Tibial nerve (tissue), 4 donors: Measurements from ENCODE around the gene BCAR3. TPM values are rescaled to one million over a fixed set of nuclear protein-coding genes. Genes with fewer than 3 reads are reported as not detected.
A peak's percentile ranks its signal among the peaks of the same experiment; 100 is the strongest.

ENCODE experiments used
- DNase-seq, 2 donors: peaks; one replicate each; pipeline ENCODE4 v3.0.0-alpha.2; 2019; ENCODE audit warnings: low spot score in 2 of 2
- H3K27ac ChIP-seq, 4 donors: fragments of 200-600 bp; sonication (generic) in 3 of 4; one replicate each; pipeline ENCODE4 v1.5.1; 2017 to 2019; ENCODE audit warnings: mild to moderate bottlenecking in 1 of 4
- H3K27me3 ChIP-seq, 2 donors: fragments of 200-600 bp; sonication (generic) in 1 of 2; one replicate each; pipeline versions ENCODE4 v1.5.1 to v1.6.0; 2017 to 2019
- H3K36me3 ChIP-seq, 3 donors: fragments of 200-600 bp; sonication (generic); one replicate each; pipeline ENCODE4 v1.5.1; 2018 to 2019
- H3K4me1 ChIP-seq, 4 donors: fragments of 200-600 bp; sonication (generic) in 3 of 4; one replicate each; pipeline ENCODE4 v1.5.1; 2017 to 2019
- H3K4me3 ChIP-seq, 4 donors: fragments of 200-600 bp; sonication (generic) in 3 of 4; one replicate each; pipeline ENCODE4 v1.5.1; 2017 to 2019; ENCODE audit warnings: mild to moderate bottlenecking in 1 of 4, moderate library complexity in 1 of 4
- H3K9me3 ChIP-seq, 4 donors: fragments of 200-600 bp; sonication (generic) in 3 of 4; one replicate each; pipeline ENCODE4 v1.5.1; 2017 to 2019
- CTCF ChIP-seq, 5 experiments: fragments of 200-600 bp in 3 of 5; fragments of 450-650 bp in 2 of 5; sonication (generic) in 3 of 5; IDR thresholded peaks; one replicate each; pipeline ENCODE4 v1.5.1; 2016 to 2019; ENCODE audit warnings: antibody characterized with exemption in 5 of 5, mild to moderate bottlenecking in 3 of 5, moderate library complexity in 2 of 5
- EP300 ChIP-seq, 2 donors: sonication (generic); formaldehyde crosslinking; IDR thresholded peaks; one replicate each; pipeline ENCODE4 v1.6.1; 2017; ENCODE audit warnings: antibody characterized with exemption in 2 of 2, mild to moderate bottlenecking in 1 of 2
- POLR2A ChIP-seq, 2 donors: fragments of 450-650 bp; IDR thresholded peaks; one replicate each; pipeline ENCODE4 v1.6.1; 2017; ENCODE audit warnings: antibody characterized with exemption in 2 of 2, mild to moderate bottlenecking in 2 of 2, moderate library complexity in 2 of 2
- WGBS, 2 donors: methylation state at CpG; one replicate each; pipeline ENCODE4 v1.1.5; 2018; 5-methylcytosine and 5-hydroxymethylcytosine counted together
- total RNA-seq, 4 donors: library from RNA; depleted of rRNA; stranded (reverse); fragments of >200 nt; gene quantifications; one replicate each; pipeline ENCODE4 v1.1.0, GENCODE V29; 2016

Gene BCAR3
- total RNA-seq, 4 donors from 2014 or later = 26.2 to 41.8 (median 36.5) TPM

GRCh38 chr1:93579891-93580290 is 101.7 kb downstream of the BCAR3 start:
- 84 to 94% methylated on average over 5 of the region's 5 CpGs for WGBS, 2 donors
- H3K36me3 ChIP-seq = peaks cover 5 to 79% (median 11%) of the 10 kb centered on the region in 3 donors
- H3K4me1 ChIP-seq = peaks cover 0 to 38% (median 3%) of the 10 kb centered on the region in 4 donors

GRCh38 chr1:93578911-93579825 is 102.5 kb downstream of the BCAR3 start:
- Histone ChIP-seq H3K27ac (peak overlapping the region in 3 of 4 donors; percentile 13 to 62 (median 42)), H3K4me3 (no peak overlapping the region), H3K36me3 (peaks cover 5 to 86% (median 11%) of the 10 kb centered on the region in 3 donors), H3K4me1 (peaks cover 0 to 32% (median 2%) of the 10 kb centered on the region in 4 donors), H3K27me3 (no peaks in the 10 kb centered on the region), H3K9me3 (no peaks in the 10 kb centered on the region)
- TF ChIP-seq POLR2A (IDR thresholded peaks at IDR 0.05) = no peak
- TF ChIP-seq CTCF (IDR thresholded peaks at IDR 0.05) = no peak
- TF ChIP-seq EP300 (IDR thresholded peaks at IDR 0.05) = no peak
- 88 to 90% methylated on average over 11 of the region's 11 CpGs for WGBS, 2 donors
- DNase-seq = no peak

More at GRCh38 chr1:93579891-93580290, 101.7 kb downstream of the BCAR3 start:
- no peaks in the 10 kb centered on the region for H3K9me3 ChIP-seq
- no peak overlapping the region for H3K4me3 ChIP-seq
- H3K27ac ChIP-seq = peak overlapping the region in 3 of 4 donors; percentile 13 to 62 (median 42)
- no peaks in the 10 kb centered on the region for H3K27me3 ChIP-seq
- TF ChIP-seq POLR2A (IDR thresholded peaks at IDR 0.05) = no peak
- TF ChIP-seq EP300 (IDR thresholded peaks at IDR 0.05) = no peak
- TF ChIP-seq CTCF (IDR thresholded peaks at IDR 0.05) = no peak
- no peak for DNase-seq

- WGBS, 2 donors = 90 to 93% methylated on average over 6 of the region's 6 CpGs
- DNase-seq = no peak
- Histone ChIP-seq H3K27me3 (no peaks in the 10 kb centered on the region), H3K4me3 (no peak overlapping the region), H3K9me3 (no peaks in the 10 kb centered on the region), H3K36me3 (peaks cover 5 to 87% (median 11%) of the 10 kb centered on the region in 3 donors), H3K4me1 (peaks cover 0 to 32% (median 2%) of the 10 kb centered on the region in 4 donors), H3K27ac (peak overlapping the region in 1 of 4 donors; percentile 62)
- TF ChIP-seq CTCF (IDR thresholded peaks at IDR 0.05) (no peak), EP300 (IDR thresholded peaks at IDR 0.05) (no peak), POLR2A (IDR thresholded peaks at IDR 0.05) (no peak)
These were observed 103.2 kb downstream of the BCAR3 start for GRCh38 chr1:93578433-93578830.

- Histone ChIP-seq H3K36me3 (peaks cover 5 to 86% (median 11%) of the 10 kb centered on the region in 3 donors), H3K27ac (peak overlapping the region in 1 of 4 donors; percentile 29), H3K27me3 (no peaks in the 10 kb centered on the region), H3K4me3 (no peak overlapping the region), H3K9me3 (no peaks in the 10 kb centered on the region), H3K4me1 (peaks cover 0 to 32% (median 2%) of the 10 kb centered on the region in 4 donors)
- TF ChIP-seq CTCF (IDR thresholded peaks at IDR 0.05) = no peak
- no peak for TF ChIP-seq POLR2A (IDR thresholded peaks at IDR 0.05)
- TF ChIP-seq EP300 (IDR thresholded peaks at IDR 0.05) = no peak
- no peak for DNase-seq
- 61 to 77% methylated on average over 15 to 18 of the region's 18 CpGs for WGBS, 2 donors
These were observed 103.9 kb downstream of the BCAR3 start for GRCh38 chr1:93577536-93578432.
